Caco-2 (cell line): ENCODE measurements around the gene IQGAP2. TPM values are rescaled to one million over a fixed set of nuclear protein-coding genes. Genes with fewer than 3 reads are reported as not detected.
A peak's percentile ranks its signal among the peaks of the same experiment; 100 is the strongest.

Experiments
- BruUV-seq: library from RNA; stranded (reverse); fragments of 400-500 nt; replicated peaks from 2 replicates; lab custom pipeline; 2021; lab: Mats Ljungman, UMichigan
- CTCF ChIA-PET: fragments of 300-600 bp; sonication (Branson Sonifier 250); formaldehyde crosslinking; loops from one replicate; lab custom pipeline; 2022; ENCODE audit warnings: antibody characterized with exemption; lab: Charles Lee
- POLR2A ChIA-PET: fragments of 300-600 bp; sonication (Branson Sonifier 250); formaldehyde crosslinking; loops from one replicate; lab custom pipeline; 2022; ENCODE audit warnings: antibody characterized with exemption; lab: Charles Lee
- DNase-seq, 2 experiments: peaks; one replicate each; pipeline versions ENCODE4 v3.0.0 to v3.0.0-alpha.2; 2020 to 2022
- H3K27me3 ChIP-seq: replicated peaks from 2 replicates; pipeline ENCODE4 v1.6.0; 2011; ENCODE audit warnings: low read length; ENCODE audit not compliant: control insufficient read depth, insufficient read depth
- H3K36me3 ChIP-seq: 2 replicates; pipeline ENCODE4 v1.5.1; 2011; ENCODE audit warnings: low read length; ENCODE audit not compliant: control insufficient read depth, insufficient read depth
- H3K4me1 ChIP-seq: fragments of 250-450 bp; sonication (Bioruptor Pico); 2 replicates; pipeline ENCODE4 v1.5.1; 2020; ENCODE audit warnings: mild to moderate bottlenecking
- H3K4me3 ChIP-seq: 2 replicates; pipeline ENCODE4 v1.5.1; 2011; ENCODE audit warnings: low read depth, mild to moderate bottlenecking, control low read depth, low read length
- H3K9me3 ChIP-seq: fragments of 250-450 bp; sonication (Bioruptor Pico); 2 replicates; pipeline ENCODE4 v1.5.1; 2020; ENCODE audit warnings: mild to moderate bottlenecking, moderate library complexity
- H3K27ac Mint-ChIP-seq: one replicate; pipeline ENCODE4 v1.8.0; 2022; ENCODE audit warnings: mixed read lengths; ENCODE audit not compliant: unreplicated experiment
- H3K27me3 Mint-ChIP-seq: one replicate; pipeline ENCODE4 v1.8.0; 2022; ENCODE audit warnings: mixed read lengths; ENCODE audit not compliant: insufficient read depth, unreplicated experiment
- H3K36me3 Mint-ChIP-seq: one replicate; pipeline ENCODE4 v1.8.0; 2022; ENCODE audit warnings: mild to moderate bottlenecking, mixed read lengths; ENCODE audit not compliant: insufficient read depth, unreplicated experiment
- H3K4me1 Mint-ChIP-seq: one replicate; pipeline ENCODE4 v1.8.0; 2022; ENCODE audit warnings: low read depth, mixed read lengths; ENCODE audit not compliant: unreplicated experiment
- H3K4me3 Mint-ChIP-seq: one replicate; pipeline ENCODE4 v1.8.0; 2022; ENCODE audit warnings: mild to moderate bottlenecking, moderate library complexity, mixed read lengths; ENCODE audit not compliant: unreplicated experiment
- H3K9me3 Mint-ChIP-seq: one replicate; pipeline ENCODE4 v1.8.0; 2022; ENCODE audit warnings: mixed read lengths; ENCODE audit not compliant: unreplicated experiment
- CTCF ChIP-seq, 2 experiments: fragments of 200-600 bp in 1 of 2; IDR thresholded peaks; 1 replicate in 1 of 2; 2 replicates in 1 of 2; pipeline versions ENCODE4 v1.5.1 to v1.8.0; 2011 to 2022; ENCODE audit warnings: antibody characterized with exemption in 1 of 2, control low read depth in 1 of 2, inconsistent platforms in 1 of 2, low read depth in 1 of 2, low read length in 1 of 2, mild to moderate bottlenecking in 1 of 2, moderate library complexity in 1 of 2; ENCODE audit not compliant: insufficient read depth in 1 of 2, severe bottlenecking in 1 of 2, unreplicated experiment in 1 of 2
- intact Hi-C: fragments of 100-400 bp; cut with micrococcal nuclease; formaldehyde crosslinking; loops from one replicate; pipeline ENCODE4 v1.10.0; 2022; ENCODE audit not compliant: unreplicated experiment
- total RNA-seq: library from RNA; stranded (reverse); gene quantifications from 2 replicates; pipeline ENCODE4 v1.2.3, GENCODE V29; 2022

Gene IQGAP2
- total RNA-seq, 1 experiment from 2014 or later, result 89.4 TPM

GRCh38 chr5:76583163-76584047, 180.3 kb downstream of the IQGAP2 start:
- no TSS peak for BruUV-seq
- H3K4me1 ChIP-seq, result peaks cover 33% of the 10 kb centered on the region
- Mint-ChIP-seq H3K27ac (no peak overlapping the region), H3K9me3 (no peaks in the 10 kb centered on the region), H3K27me3 (no peaks in the 10 kb centered on the region), H3K4me3 (no peak overlapping the region), H3K4me1 (peaks cover 21% of the 10 kb centered on the region), H3K36me3 (peaks cover 5% of the 10 kb centered on the region)
- no peaks in the 10 kb centered on the region for H3K36me3 ChIP-seq
- H3K27me3 ChIP-seq, result no peaks in the 10 kb centered on the region
- ChIA-PET POLR2A (no interaction called here), CTCF (interaction anchor here (0.7 to 2.8 kb wide), 8 partner anchors 18 to 408 kb away, joined by 3 to 19 read pairs (median 3); partner anchors contain the start of gene IQGAP2)
- TF ChIP-seq CTCF (IDR thresholded peaks at IDR 0.05; ENCODE audit: insufficient read depth in 1 of 2, low read depth in 1 of 2, low read length in 1 of 2, severe bottlenecking in 1 of 2, unreplicated experiment in 1 of 2), result peak; percentile 31 to 36
- H3K4me3 ChIP-seq, result no peak overlapping the region
- intact Hi-C loops, result loop anchor here (1.0 kb wide), 1 partner anchor 245 kb away; no protein-coding TSS in a partner anchor
- no peaks in the 10 kb centered on the region for H3K9me3 ChIP-seq
- DNase-seq, result no peak

- BruUV-seq, result no TSS peak
- Mint-ChIP-seq H3K9me3 (no peaks in the 10 kb centered on the region), H3K4me1 (peaks cover 16% of the 10 kb centered on the region), H3K4me3 (no peak overlapping the region), H3K27me3 (no peaks in the 10 kb centered on the region), H3K27ac (no peak overlapping the region), H3K36me3 (peaks cover 11% of the 10 kb centered on the region)
- no peak for TF ChIP-seq CTCF (IDR thresholded peaks at IDR 0.05; ENCODE audit: insufficient read depth in 1 of 2, low read depth in 1 of 2, low read length in 1 of 2, severe bottlenecking in 1 of 2, unreplicated experiment in 1 of 2)
- Histone ChIP-seq H3K4me3 (no peak overlapping the region), H3K27me3 (no peaks in the 10 kb centered on the region), H3K36me3 (no peaks in the 10 kb centered on the region), H3K9me3 (no peaks in the 10 kb centered on the region), H3K4me1 (peaks cover 29% of the 10 kb centered on the region)
- intact Hi-C loops, result no loop called here
- ChIA-PET POLR2A (no interaction called here), CTCF (no interaction called here)
- no peak for DNase-seq
Observed at GRCh38 chr5:76585783-76586217, 182.7 kb downstream of the IQGAP2 start.

GRCh38 chr5:76586531-76586930, 183.4 kb downstream of the IQGAP2 start:
- no TSS peak for BruUV-seq
- Histone ChIP-seq H3K9me3 (no peaks in the 10 kb centered on the region), H3K4me3 (no peak overlapping the region), H3K36me3 (no peaks in the 10 kb centered on the region; the same call in 1 of the 2 replicates), H3K4me1 (peaks cover 22% of the 10 kb centered on the region), H3K27me3 (no peaks in the 10 kb centered on the region)
- Mint-ChIP-seq H3K27ac (no peak overlapping the region), H3K9me3 (no peaks in the 10 kb centered on the region), H3K36me3 (peaks cover 14% of the 10 kb centered on the region), H3K4me1 (peaks cover 8% of the 10 kb centered on the region), H3K4me3 (no peak overlapping the region), H3K27me3 (no peaks in the 10 kb centered on the region)
- ChIA-PET CTCF (no interaction called here), POLR2A (no interaction called here)
- TF ChIP-seq CTCF (IDR thresholded peaks at IDR 0.05; ENCODE audit: insufficient read depth in 1 of 2, low read depth in 1 of 2, low read length in 1 of 2, severe bottlenecking in 1 of 2, unreplicated experiment in 1 of 2), result no peak
- intact Hi-C loops, result no loop called here
- DNase-seq, result no peak
